EL (cell line): ENCODE measurements around the gene TENM4.

ENCODE experiments used
- DNase-seq: peaks from one replicate; pipeline ENCODE4 v3.0.0-alpha.2; 2016

Gene TENM4

GRCh38 chr11:78763664-78764063 lies 677.2 kb downstream of the TENM4 start:
- DNase-seq, result no peak

DNA sequence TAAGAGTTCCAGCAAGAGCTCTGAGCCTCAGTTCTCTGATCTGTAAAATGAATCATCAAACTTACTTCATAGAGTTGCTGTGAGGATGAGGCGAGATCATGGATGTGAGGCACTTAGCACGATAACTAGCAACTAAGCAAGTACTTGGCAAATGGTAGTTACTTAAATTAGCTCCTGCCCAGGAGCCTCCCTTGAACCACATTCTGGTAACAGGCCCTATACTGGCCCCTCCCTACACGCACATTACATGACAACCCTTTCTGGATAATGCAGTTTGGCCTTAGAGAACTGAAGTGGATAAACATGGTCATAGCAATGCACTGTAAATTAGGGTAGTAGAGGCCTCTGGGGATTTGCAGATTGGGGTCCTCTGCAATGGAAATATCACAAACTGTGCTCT lies 678.7 kb downstream of the TENM4 start:
- no peak for DNase-seq

DNA sequence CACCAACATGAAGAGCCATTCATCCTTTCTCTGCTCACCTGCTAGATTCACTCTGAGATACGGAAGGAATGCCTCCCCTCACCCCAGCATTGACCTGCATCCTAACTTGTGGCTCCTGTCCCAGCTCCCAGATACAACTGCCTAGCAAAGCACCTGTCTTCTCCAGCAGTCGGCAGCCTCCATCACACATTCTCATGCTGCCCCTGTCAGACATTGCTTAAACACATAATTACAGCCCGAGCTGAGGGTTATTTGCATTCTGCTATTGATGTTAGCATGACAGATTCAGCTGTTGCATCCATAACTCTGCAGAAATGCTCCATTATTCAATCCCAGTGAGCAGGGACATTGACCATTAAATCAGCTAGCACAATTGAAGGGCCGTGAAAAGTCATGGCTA lies 681.8 kb downstream of the TENM4 start:
- no peak for DNase-seq

DNA sequence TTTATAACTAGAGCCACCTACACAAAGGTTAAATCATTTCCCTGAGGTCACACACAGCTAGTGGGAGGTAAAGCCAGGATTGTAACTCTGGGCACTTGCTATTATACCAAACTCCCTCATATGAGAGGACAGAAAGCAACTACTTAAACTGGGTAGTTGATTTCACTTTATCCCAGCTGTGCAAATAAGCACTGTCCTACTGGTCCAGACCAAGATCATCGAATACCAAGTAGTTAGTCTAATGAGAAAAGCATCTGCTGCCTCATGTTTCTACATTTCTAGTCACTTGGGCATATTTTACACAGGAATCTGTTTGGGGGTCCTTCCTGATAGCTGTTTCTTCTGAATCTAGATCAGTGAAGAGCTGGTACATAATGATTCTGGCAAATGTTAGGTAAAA lies 687.5 kb downstream of the TENM4 start:
- no peak for DNase-seq

- no peak for DNase-seq
These were observed 688.3 kb downstream of the TENM4 start for GRCh38 chr11:78752494-78752893.

GRCh38 chr11:78748918-78749690 lies 691.7 kb downstream of the TENM4 start:
- no peak for DNase-seq

- no peak for DNase-seq
These were observed 695.9 kb downstream of the TENM4 start for GRCh38 chr11:78744949-78745348.

DNA sequence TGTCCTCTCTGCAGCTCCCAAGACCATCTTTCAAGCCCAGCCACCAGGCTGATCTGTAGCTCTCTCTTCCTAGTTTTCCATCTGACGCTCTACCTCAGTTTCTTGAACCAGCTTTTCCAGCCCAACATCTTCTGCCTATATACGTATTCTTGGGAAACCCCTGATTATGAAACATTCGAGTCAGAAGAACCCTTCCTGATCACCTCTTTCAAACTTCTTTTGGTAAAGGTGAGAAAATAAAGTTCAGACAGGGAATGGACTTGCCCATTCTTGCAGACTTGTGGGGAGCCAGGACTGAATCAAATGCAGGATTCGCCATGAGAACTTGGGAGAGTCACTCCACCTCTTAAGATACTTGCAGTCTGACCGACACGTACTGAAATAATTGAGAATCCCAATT lies 696.6 kb downstream of the TENM4 start:
- DNase-seq, result no peak

DNA sequence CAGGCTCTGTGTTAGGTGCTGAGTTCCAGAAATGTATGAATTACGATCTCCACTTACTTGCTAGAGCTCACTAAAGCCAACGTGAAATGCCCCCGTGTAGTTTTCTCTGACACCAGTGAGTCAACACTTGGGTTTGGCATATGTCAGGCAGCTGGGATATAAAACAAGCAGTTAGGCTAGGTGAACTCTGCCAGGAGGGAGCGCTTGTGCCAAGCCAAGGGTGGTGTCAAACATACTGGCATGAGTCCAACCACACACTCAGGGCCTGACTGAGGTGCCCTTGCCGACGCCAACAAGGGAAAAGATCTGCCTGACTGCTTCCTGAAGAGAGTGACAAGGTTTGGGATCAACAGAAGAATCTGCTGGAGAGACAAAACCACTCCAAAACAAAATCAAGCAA lies 698.4 kb downstream of the TENM4 start:
- no peak for DNase-seq

- DNase-seq, result no peak
These were observed 699.1 kb downstream of the TENM4 start for GRCh38 chr11:78741741-78742140.

DNA sequence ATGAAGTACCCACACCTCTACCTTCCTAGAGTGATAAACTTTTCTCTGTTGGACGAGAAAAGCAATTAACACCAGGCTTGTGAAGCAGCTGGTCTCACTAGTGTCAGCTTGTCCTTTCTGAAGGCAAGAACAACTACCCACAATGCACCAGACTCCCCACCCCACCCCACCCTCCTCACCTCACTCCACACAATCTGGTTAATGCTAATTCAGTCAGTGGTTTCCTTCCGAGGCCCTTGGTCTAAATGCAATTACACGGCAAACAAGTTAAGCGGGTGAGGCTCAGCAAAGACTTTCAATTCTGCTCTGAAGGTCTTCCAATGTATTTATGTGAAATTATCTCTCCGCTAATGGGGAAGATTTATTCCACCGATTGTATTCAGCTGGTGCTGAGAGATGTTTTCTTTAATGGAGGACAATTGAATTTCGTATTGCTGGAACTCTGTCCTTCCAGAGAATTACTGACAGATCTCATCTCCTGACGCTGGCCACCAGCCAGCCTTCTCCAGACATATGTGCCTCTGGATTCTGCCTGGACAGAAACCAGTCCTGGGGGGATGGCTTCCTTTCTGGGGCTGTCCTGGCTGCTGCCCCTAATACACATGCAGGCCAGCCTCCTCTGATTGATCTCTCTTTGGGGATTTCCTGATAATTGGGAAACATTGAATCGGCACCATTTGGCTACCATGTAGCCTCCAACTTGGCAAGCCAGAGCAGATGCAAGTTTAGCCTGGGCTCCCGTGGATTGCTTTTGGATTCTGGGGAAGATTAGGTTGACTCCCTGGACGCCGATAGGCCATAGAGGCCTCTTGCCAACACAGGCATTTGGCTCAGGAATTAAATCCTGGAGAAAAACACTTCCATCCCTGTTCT lies 700.4 kb downstream of the TENM4 start:
- DNase-seq, result no peak

DNA sequence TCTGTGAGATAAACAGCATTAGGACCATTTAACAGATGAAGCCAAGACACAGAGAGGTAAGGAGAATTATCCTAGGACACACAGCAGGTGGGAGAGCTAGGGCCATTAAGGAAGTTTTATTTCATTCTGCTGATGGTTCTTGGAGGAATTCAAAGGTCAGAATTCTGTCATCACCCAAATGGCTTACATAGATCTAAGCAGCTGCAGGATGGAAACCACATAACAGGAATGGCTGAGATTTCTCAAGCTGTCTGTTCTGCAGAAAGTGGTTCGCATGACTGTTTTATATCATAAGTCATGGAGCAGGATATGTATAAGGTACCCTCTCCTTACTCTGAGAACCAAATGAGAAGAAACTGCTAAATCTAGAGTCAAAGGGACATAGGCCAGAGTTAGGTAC lies 702.9 kb downstream of the TENM4 start:
- DNase-seq, result no peak

DNA sequence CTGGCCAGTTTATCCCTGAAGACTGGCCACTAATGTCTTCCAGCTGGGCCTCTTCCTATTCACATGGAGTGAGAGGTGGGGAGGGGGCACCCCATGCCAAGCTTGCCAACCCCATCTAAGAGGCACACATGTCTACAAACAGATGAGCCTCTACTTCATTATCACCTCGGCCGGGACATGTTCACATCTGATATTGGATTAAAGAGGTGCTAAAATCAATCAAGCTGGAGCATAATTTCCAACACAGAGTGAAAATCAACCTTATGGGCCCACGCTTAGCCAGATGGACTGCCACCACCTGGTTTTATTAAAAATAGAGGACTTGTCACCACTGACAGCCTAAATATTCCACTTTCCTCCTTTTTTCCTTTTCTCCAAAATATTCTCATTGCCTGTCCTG lies 703.5 kb downstream of the TENM4 start:
- DNase-seq, result no peak

DNA sequence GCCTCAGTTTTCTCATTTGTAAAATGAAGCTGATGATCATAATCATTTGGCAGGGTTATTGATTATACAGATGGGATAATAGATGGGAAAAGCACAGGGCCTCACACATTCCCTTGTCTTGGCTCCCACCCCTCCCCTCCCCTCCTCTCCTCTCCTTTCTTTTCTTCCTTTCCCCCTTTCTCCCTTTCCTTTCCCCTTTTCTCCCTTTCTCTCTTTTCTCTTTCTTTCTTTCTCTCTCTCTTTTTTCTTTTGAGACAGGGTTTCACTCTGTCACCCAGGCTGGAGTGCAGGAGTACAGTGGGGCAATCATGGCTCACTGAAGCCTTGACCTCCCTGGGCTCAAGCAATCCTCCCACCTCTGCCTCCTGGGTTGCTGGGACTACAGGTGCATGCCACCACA lies 705.1 kb downstream of the TENM4 start:
- DNase-seq, result no peak

DNA sequence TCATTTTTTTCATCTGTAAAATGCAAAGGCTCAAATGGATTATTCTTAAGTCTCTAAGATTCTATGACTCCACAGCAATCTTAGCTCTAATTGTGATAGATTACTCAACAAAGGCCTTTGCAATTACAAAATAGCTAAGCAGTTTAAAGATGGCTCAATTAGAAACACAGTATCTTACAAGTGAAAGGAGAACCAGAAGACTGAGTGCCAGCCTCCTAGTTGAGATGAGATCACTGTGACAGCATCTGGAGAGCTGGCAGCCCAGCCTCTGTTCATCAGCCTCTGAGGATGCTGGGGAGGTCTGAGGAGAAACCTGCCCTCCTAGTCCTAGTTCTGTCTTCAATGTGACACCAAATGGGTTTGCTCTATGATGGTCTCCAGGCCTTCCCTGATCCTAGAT lies 707.8 kb downstream of the TENM4 start:
- no peak for DNase-seq

GRCh38 chr11:78732246-78732645 lies 708.6 kb downstream of the TENM4 start:
- no peak for DNase-seq

DNA sequence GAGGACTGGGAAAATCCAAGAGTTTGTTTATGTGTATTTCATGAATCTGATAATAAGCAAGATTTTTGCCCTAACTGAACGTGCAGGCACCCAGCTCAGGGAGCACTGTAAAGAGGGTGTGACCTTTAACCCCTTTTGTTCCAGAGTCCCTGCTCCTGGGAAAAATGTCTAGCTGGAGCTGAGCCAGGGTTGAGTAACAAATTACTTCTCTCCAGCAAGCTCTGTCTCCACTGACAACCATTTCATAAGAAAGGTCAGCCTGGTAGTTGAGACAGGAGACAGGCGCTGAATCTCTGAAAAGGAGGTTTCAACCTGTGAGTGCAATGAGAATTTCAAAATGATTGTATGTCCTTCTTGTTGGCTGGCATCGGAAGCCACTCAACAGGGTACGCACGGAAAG lies 709.8 kb downstream of the TENM4 start:
- no peak for DNase-seq

- DNase-seq, result no peak
These were observed 710.5 kb downstream of the TENM4 start for GRCh38 chr11:78730267-78730824.

DNA sequence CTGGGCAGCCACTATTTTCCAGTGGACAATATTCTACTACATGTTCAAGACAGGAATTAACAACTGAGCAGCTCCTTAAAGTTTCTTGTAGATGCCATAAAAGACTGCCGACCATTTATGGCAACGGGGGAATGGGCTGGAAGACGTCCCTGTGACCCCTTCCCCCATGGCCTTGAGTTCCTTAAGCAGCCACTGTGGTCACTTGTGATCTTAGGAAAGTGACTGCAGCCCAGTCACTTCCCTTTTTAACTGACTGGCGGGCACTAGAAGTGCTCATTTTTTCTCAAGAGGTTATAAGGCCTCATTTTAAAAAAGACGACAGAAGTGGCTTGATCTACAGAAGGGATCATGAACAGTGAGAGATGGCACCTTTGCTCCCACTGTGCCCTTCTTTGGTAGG lies 713.0 kb downstream of the TENM4 start:
- DNase-seq, result no peak

GRCh38 chr11:78725200-78725599 lies 715.6 kb downstream of the TENM4 start:
- no peak for DNase-seq

DNA sequence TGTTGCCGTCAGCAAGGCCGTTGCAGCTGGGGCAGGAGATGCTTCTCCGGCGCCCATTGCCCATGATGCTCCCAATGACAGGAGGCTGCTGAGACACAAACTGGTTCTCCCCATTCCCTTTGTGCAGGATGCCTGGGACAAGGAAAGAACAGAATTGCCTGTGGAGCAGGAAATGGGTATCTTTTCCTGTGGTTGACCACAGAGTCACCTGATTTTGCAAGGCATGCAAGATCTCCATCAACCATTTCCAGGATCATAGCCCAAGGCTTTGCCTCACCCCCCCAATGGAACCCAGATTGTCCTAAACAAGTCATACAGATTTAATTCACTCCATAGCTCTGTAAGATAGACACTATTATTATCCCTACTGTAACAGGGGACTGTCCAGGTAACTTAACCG lies 718.0 kb downstream of the TENM4 start:
- no peak for DNase-seq

DNA sequence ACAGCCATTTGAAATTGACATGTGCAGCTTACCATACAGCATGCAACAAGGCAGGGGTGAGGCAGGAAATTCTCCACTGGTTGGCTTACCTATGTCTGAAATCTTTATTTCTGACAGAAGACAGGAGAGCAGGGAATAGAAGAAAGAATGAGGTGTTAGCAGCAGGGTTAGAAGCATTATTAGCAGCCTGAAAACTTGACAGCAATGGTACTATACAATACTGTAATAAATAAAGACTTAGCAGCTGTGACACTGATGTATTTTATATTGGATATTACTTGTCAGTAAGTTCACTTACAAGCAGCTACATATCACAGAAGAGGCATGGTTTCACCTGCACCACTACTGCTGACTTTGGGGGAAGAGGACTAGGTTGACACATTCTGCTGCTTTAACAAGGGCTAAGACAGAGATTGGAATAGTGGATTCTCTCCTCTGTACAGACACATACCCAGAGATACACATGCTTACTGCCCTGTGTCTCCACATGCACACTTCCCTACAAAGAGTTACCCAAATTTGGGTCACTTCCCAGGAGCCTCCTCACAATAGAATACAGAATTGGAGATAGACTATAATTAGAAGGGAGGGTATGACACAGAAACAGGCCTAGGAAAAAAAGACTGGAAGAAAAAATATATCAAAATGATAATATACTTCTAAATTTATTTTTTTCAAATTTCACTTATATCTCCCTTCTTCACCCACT lies 720.4 kb downstream of the TENM4 start:
- no peak for DNase-seq

DNA sequence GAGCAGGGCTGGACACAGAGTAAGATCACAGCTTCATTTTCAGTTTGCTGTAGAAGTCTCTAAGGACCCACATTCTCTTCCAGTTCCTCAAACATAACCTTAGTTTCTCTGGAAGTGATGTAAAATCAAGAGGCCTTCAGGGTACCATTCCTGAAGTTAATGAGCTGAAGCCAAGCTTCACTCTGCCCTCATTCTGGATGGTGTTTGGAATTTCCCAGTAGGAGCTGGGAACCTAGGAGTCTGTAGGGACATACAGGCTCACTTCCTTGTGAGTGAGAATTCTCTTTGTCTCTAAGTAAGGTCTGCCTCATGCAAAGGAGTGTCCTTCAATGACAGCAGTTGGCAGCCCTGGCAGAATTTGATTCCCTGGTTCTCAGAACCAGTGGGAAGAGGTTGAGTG lies 723.8 kb downstream of the TENM4 start:
- DNase-seq, result no peak
